ENCODE results near the gene HS6ST3.

Gene HS6ST3

GRCh38 chr13:96185818-96186217 lies 95.9 kb downstream of the HS6ST3 start:
- FAIRE-seq (no peak), DNase-seq (ENCODE audit: extremely low spot score, insufficient read length, low read depth) (no peak)

DNA sequence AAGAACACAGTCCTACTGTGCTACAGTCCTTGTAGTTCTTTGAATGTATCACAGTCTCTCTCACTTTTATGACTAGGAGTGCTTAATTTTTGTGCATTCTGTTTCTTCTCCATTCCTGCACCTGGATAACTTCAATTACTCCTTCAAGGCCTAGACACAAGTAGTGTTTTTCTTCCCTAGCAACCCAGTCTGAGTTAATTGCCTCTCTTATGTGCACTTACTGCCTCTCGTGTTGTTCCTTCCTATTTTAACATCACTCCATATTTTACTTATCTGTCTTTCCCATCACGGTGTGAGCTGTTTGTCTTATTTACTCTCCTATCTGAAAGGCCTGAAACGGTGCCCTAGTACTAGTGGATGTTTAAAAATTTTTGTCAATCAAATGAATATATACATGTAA lies 101.5 kb downstream of the HS6ST3 start:
- DNase-seq (ENCODE audit: extremely low spot score, insufficient read length, low read depth) (no peak), FAIRE-seq (no peak)

GRCh38 chr13:96193728-96194310 lies 103.9 kb downstream of the HS6ST3 start:
- FAIRE-seq (no peak), DNase-seq (ENCODE audit: extremely low spot score, insufficient read length, low read depth) (no peak)

GRCh38 chr13:96198038-96198437 lies 108.1 kb downstream of the HS6ST3 start:
- DNase-seq (ENCODE audit: extremely low spot score, insufficient read length, low read depth) (no peak), FAIRE-seq (no peak)

GRCh38 chr13:96199315-96199714 lies 109.4 kb downstream of the HS6ST3 start:
- no peak for FAIRE-seq
- DNase-seq (ENCODE audit: extremely low spot score, insufficient read length, low read depth), result no peak

DNA sequence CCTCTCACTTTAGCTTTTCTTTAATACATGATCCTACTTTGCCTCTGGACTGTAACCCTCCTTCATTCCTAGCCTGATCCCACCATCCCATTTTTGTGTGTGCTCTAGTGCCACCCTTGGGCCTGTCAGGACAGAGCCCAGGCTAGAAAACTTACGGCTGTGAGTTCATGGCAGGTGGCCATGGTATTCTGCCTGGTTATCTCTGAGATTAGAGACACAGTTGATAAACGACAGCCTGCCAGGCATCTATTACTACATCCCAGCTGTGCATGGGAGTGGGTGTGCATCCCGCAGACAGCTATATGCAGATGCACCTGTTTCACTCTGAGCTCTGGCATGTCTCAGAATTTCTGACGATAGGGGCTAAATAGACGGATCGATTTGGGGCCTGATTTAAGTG lies 110.9 kb downstream of the HS6ST3 start:
- FAIRE-seq (no peak), DNase-seq (ENCODE audit: extremely low spot score, insufficient read length, low read depth) (no peak)

GRCh38 chr13:96202315-96202714 lies 112.4 kb downstream of the HS6ST3 start:
- no peak for DNase-seq (ENCODE audit: extremely low spot score, insufficient read length, low read depth)
- no peak for FAIRE-seq

DNA sequence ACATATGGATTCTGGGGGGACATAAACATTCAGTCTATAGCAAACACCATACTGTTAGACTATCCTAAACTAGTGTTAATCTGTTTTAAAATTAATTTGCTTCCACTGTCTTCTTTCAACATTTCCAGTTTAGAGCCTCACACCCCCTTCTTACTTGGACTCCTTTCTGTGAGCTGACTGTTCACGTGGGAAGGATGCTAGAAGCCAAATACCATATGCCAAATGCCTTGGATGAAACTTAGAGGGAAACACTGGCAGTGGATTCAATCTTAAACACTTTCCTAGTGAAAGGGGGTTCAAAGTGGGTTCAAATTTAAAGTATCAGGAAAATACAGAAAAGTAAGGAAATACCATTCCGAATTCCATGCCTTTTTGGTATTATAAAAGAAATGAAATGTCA lies 113.6 kb downstream of the HS6ST3 start:
- DNase-seq (ENCODE audit: extremely low spot score, insufficient read length, low read depth) (no peak), FAIRE-seq (no peak)

DNA sequence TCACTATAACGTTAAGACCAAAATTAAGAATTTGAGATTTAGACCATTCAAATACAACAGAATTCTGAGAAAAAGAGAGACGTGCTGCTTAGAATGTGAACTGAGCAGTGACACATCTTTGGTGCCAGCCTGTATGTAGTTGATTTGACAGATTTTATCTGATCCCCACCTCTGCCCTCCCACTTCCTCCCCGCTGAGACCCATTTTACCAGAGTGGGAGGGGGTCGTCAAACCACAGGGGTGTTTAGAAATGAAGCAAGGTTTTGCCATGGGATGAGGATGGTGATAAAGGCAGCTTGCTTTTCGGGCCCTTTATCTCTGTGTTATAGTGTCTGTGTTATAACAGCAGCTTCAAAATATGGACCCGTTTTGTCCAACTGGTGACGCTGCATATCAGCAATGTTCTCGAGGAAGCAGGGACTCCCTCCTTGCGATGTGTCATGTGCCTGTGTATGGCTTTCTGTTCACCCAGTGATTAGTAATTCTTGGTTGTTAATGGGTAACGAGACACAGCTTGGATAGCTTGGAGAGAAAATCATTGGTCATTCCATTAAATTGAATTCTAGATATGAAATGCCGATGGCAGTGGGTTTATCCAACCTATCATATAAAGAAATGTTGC lies 125.0 kb downstream of the HS6ST3 start:
- DNase-seq (ENCODE audit: extremely low spot score, insufficient read length, low read depth) (no peak), FAIRE-seq (no peak)

DNA sequence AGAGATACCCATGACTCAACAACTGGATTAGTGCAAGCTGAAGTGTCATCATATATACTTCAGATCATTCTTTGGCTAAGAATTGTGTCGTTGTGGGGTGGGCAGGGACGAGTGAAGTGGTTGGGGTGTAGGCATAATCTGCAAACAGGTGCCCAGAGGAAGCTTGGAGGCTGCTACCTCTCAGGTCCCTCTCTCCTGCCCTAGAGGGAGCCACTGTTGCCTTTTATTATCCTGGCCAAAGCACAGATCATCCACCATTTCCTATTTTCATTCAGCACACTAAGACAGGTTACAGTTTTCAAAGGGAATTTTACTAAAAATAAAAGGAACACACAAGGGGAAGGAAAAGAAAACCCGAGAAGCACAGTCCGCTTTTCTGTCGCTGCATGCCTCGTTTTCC lies 126.6 kb downstream of the HS6ST3 start:
- FAIRE-seq, result no peak
- no peak for DNase-seq (ENCODE audit: extremely low spot score, insufficient read length, low read depth)

GRCh38 chr13:96218475-96218874 lies 128.6 kb downstream of the HS6ST3 start:
- DNase-seq (ENCODE audit: extremely low spot score, insufficient read length, low read depth), result no peak
- no peak for FAIRE-seq

GRCh38 chr13:96221471-96221870 lies 131.6 kb downstream of the HS6ST3 start:
- DNase-seq (ENCODE audit: extremely low spot score, insufficient read length, low read depth), result no peak
- FAIRE-seq, result no peak

- no peak for FAIRE-seq
- DNase-seq (ENCODE audit: extremely low spot score, insufficient read length, low read depth), result no peak
Measured at GRCh38 chr13:96223231-96223630, 133.3 kb downstream of the HS6ST3 start.

DNA sequence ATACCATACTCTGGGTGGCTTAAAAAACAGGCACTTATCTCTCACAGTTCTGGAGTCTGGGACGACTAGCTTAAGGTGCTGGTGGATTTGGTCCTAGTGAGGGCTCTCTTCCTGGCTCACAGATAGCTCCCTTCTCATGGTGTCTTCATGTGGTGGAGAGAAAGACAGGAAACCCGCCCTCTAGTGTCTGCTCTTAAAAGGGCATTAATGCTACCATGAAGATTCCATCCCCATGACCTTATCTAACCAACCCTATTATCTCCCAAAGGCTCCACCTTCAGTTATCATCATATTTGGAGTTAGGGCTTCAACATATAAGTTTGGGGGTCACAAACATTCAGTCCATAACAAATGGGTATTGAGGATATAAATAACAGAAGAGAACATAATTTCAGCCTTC lies 139.4 kb downstream of the HS6ST3 start:
- FAIRE-seq (peak; percentile 59), DNase-seq (ENCODE audit: extremely low spot score, insufficient read length, low read depth) (no peak)

DNA sequence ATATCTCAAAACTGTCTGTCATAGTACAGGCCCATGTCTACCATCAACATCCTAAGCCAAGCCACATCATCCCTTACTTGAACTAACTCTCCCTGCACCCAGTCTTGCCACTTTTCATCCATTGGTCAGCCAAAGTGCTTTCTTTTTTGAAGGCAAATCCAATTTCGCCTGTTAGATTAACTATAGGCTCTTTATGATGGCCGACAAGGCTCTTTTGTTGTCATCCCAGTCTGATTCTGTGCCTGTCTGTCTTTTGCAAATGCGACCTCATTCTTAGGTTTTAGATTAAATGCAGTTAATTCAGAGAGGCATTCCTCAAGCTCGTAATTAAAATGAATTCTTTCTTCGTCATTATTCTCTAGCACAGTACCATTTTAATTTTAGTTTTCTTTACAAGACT lies 148.3 kb downstream of the HS6ST3 start:
- DNase-seq (ENCODE audit: extremely low spot score, insufficient read length, low read depth) (no peak), FAIRE-seq (no peak)

GRCh38 chr13:96238861-96239260 lies 149.0 kb downstream of the HS6ST3 start:
- no peak for DNase-seq (ENCODE audit: extremely low spot score, insufficient read length, low read depth)
- FAIRE-seq, result no peak

GRCh38 chr13:96243376-96243775 lies 153.5 kb downstream of the HS6ST3 start:
- FAIRE-seq, result no peak
- DNase-seq (ENCODE audit: extremely low spot score, insufficient read length, low read depth), result no peak

GRCh38 chr13:96248103-96248502 lies 158.2 kb downstream of the HS6ST3 start:
- DNase-seq (ENCODE audit: extremely low spot score, insufficient read length, low read depth), result no peak
- no peak for FAIRE-seq

GRCh38 chr13:96248996-96249395 lies 159.1 kb downstream of the HS6ST3 start:
- no peak for DNase-seq (ENCODE audit: extremely low spot score, insufficient read length, low read depth)
- FAIRE-seq, result no peak

DNA sequence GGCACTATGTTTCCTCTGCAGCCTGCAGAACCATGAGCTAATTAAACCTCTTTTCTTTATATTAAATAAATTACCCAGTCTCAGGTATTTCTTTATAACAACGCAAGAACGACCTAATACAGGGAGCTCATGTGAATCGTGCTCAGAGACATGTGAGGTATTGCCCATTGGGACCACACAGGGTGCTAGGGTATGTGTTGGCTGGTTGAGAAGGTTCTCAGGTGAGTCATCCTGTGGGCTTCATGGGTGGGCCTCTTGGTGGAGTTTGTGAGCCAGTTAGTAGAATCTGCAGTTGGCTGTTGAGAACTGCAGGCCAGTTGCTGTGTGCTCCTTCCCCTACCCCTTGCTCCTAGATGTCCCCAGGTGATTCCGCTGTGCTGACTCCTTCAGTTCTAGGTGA lies 163.0 kb downstream of the HS6ST3 start:
- FAIRE-seq (no peak), DNase-seq (ENCODE audit: extremely low spot score, insufficient read length, low read depth) (no peak)

DNA sequence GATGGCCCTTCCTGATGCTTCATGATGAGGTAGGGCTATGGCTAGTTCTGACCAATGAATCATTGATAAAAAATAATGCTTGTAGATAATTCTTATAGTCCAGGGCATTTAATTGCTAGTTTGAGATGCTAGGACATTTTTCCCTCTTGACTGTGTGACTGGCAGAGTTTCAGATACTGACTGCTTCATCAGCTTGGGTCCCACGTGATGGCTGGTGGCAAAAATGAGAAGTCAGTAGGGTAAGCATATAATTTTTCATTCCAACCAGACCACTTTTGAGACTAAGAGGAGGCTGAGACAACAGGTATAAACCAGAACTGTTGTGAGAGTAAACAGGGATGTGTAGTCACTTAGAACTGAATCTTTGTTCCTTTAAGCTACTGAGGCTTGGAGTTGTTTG lies 183.3 kb downstream of the HS6ST3 start:
- DNase-seq (ENCODE audit: extremely low spot score, insufficient read length, low read depth), result no peak
- no peak for FAIRE-seq

- FAIRE-seq (no peak), DNase-seq (ENCODE audit: extremely low spot score, insufficient read length, low read depth) (no peak)
Measured at GRCh38 chr13:96274046-96274445, 184.1 kb downstream of the HS6ST3 start.

Data from GM18507 (cell line).